Measurements from ENCODE around the gene LSAMP. TPM values are rescaled to one million over a fixed set of nuclear protein-coding genes. Genes with fewer than 3 reads are reported as not detected.

Gene LSAMP
- total RNA-seq, 1 experiment from 2014 or later = 3.1 TPM

GRCh38 chr3:115772951-115773350 lies 672.3 kb downstream of the LSAMP start:
- TF ChIP-seq SIN3A (IDR thresholded peaks at IDR 0.05; ENCODE audit: borderline replicate concordance, insufficient read depth, low read depth, low read length) (no peak), TCF7L2 (IDR thresholded peaks at IDR 0.05; ENCODE audit: low read depth, low read length) (no peak), POLR2AphosphoS5 (IDR thresholded peaks at IDR 0.05; ENCODE audit: low read depth, low read length) (no peak)
- TF ChIP-seq, protein P1, sequence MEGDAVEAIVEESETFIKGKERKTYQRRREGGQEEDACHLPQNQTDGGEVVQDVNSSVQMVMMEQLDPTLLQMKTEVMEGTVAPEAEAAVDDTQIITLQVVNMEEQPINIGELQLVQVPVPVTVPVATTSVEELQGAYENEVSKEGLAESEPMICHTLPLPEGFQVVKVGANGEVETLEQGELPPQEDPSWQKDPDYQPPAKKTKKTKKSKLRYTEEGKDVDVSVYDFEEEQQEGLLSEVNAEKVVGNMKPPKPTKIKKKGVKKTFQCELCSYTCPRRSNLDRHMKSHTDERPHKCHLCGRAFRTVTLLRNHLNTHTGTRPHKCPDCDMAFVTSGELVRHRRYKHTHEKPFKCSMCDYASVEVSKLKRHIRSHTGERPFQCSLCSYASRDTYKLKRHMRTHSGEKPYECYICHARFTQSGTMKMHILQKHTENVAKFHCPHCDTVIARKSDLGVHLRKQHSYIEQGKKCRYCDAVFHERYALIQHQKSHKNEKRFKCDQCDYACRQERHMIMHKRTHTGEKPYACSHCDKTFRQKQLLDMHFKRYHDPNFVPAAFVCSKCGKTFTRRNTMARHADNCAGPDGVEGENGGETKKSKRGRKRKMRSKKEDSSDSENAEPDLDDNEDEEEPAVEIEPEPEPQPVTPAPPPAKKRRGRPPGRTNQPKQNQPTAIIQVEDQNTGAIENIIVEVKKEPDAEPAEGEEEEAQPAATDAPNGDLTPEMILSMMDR (IDR thresholded peaks at IDR 0.05) = no peak
- TF ChIP-seq, protein P2, sequence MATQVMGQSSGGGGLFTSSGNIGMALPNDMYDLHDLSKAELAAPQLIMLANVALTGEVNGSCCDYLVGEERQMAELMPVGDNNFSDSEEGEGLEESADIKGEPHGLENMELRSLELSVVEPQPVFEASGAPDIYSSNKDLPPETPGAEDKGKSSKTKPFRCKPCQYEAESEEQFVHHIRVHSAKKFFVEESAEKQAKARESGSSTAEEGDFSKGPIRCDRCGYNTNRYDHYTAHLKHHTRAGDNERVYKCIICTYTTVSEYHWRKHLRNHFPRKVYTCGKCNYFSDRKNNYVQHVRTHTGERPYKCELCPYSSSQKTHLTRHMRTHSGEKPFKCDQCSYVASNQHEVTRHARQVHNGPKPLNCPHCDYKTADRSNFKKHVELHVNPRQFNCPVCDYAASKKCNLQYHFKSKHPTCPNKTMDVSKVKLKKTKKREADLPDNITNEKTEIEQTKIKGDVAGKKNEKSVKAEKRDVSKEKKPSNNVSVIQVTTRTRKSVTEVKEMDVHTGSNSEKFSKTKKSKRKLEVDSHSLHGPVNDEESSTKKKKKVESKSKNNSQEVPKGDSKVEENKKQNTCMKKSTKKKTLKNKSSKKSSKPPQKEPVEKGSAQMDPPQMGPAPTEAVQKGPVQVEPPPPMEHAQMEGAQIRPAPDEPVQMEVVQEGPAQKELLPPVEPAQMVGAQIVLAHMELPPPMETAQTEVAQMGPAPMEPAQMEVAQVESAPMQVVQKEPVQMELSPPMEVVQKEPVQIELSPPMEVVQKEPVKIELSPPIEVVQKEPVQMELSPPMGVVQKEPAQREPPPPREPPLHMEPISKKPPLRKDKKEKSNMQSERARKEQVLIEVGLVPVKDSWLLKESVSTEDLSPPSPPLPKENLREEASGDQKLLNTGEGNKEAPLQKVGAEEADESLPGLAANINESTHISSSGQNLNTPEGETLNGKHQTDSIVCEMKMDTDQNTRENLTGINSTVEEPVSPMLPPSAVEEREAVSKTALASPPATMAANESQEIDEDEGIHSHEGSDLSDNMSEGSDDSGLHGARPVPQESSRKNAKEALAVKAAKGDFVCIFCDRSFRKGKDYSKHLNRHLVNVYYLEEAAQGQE (IDR thresholded peaks at IDR 0.05; ENCODE audit: insufficient read depth in 1 of 2, low read depth in 2 of 2, low read length in 1 of 2) = no peak
- Histone ChIP-seq H3K4me3 (ENCODE audit: low read depth in 2 of 2, low read length in 2 of 2) (no peak overlapping the region), H3K27ac (ENCODE audit: low read length) (no peak overlapping the region), H3K4me1 (ENCODE audit: control insufficient read depth, insufficient read depth, low read length) (no peaks in the 10 kb centered on the region), H3K27me3 (ENCODE audit: control insufficient read depth, insufficient read depth, low read length) (no peaks in the 10 kb centered on the region), H3K9me3 (ENCODE audit: control insufficient read depth, insufficient read depth, low read depth, low read length) (no peaks in the 10 kb centered on the region), H3K36me3 (ENCODE audit: control insufficient read depth, insufficient read depth, low read length) (no peaks in the 10 kb centered on the region)
- ATAC-seq (no peak), DNase-seq (ENCODE audit: low read depth, low spot score) (no peak)
- intact Hi-C loops (cut with micrococcal nuclease; ENCODE audit: unreplicated experiment) = no loop called here
- ChIA-PET POLR2A (no interaction called here), CTCF (no interaction called here)
- in situ Hi-C loops (cut with HindIII; ENCODE audit: low pct_unique_long_range_greater_than_20kb, low sequenced_read_pairs) = no loop called here
- BruUV-seq (replicated peaks) = no TSS peak

GRCh38 chr3:115768661-115769060 lies 676.6 kb downstream of the LSAMP start:
- no peaks in the 10 kb centered on the region for H3K27me3 ChIP-seq (ENCODE audit: control insufficient read depth, insufficient read depth, low read length)
- DNase-seq (ENCODE audit: low read depth, low spot score) = no peak
- in situ Hi-C loops (cut with HindIII; ENCODE audit: low pct_unique_long_range_greater_than_20kb, low sequenced_read_pairs) (no loop called here), intact Hi-C loops (cut with micrococcal nuclease; ENCODE audit: unreplicated experiment) (no loop called here)
- ChIA-PET POLR2A (no interaction called here), CTCF (no interaction called here)
- H3K36me3 ChIP-seq (ENCODE audit: control insufficient read depth, insufficient read depth, low read length) = no peaks in the 10 kb centered on the region
- no peak overlapping the region for H3K4me3 ChIP-seq (ENCODE audit: low read depth in 2 of 2, low read length in 2 of 2)
- no peak for ATAC-seq
- no peaks in the 10 kb centered on the region for H3K4me1 ChIP-seq (ENCODE audit: control insufficient read depth, insufficient read depth, low read length)
- no TSS peak for BruUV-seq (replicated peaks)
- TF ChIP-seq SIN3A (IDR thresholded peaks at IDR 0.05; ENCODE audit: borderline replicate concordance, insufficient read depth, low read depth, low read length) (no peak), POLR2AphosphoS5 (IDR thresholded peaks at IDR 0.05; ENCODE audit: low read depth, low read length) (no peak), TCF7L2 (IDR thresholded peaks at IDR 0.05; ENCODE audit: low read depth, low read length) (no peak)
- TF ChIP-seq, protein P2 (IDR thresholded peaks at IDR 0.05; ENCODE audit: insufficient read depth in 1 of 2, low read depth in 2 of 2, low read length in 1 of 2) = no peak
- TF ChIP-seq, protein P1 (IDR thresholded peaks at IDR 0.05) = no peak
- H3K27ac ChIP-seq (ENCODE audit: low read length) = no peak overlapping the region
- H3K9me3 ChIP-seq (ENCODE audit: control insufficient read depth, insufficient read depth, low read depth, low read length) = no peaks in the 10 kb centered on the region
